ENCODE measurements around the gene SLIT3. TPM values are rescaled to one million over a fixed set of nuclear protein-coding genes. Genes with fewer than 3 reads are reported as not detected.

SLIT3 gene
- total and polyA plus RNA-seq, 9 of the 15 experiments (the other 6 are each of a cell fraction or from before 2014, with no cell fraction given) = 0.01 to 0.04 TPM; not detected in 7

DNA sequence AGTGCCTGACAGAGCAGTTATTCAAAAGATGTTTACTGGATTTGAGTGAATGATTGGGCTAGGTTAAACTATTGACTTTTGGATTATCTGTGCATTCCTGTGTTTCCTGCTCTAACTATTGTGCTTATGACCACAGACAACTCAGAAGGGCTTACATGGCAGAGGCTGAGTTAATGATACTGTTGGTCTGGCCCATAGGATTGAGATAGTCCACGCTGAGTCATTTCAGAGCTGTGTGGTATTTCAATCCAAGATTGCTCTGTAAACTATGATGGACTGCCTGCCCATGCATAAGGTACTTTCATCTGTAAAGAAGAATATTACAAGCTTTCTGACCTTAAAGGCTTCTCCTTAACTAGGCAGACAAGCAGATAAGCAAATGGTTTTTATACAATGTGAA, 49.1 kb upstream of the SLIT3 start (continued):
- TF ChIP-seq ZBTB8A (IDR thresholded peaks at IDR 0.05; ENCODE audit: partially characterized antibody) (no peak), HSF4 (CRISPR knock-in tag; IDR thresholded peaks at IDR 0.05; ENCODE audit: borderline replicate concordance) (no peak)

DNA sequence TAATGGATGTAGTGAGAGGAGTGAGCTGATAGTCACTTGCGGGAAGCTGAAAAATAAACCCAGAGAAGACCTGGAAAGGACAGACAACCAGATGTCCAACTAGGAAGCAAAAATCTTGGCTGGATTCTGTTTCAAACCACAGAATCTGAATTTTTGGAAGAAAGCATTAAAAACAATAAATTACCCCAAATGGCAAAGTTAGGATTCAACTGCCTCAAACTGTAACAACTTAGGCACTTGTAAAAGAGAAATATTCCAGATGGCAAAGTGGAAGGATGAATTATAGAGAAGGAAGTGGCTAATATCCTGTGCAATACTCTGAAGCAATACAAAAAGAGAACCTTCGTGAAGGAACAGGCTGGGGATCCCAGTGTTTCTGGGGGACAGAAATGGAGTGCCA, 46.8 kb upstream of the SLIT3 start:
- TF ChIP-seq CBX1 (IDR thresholded peaks at IDR 0.05; ENCODE audit: low read depth) = no peak
- TF ChIP-seq ZNF3 (CRISPR knock-in tag; IDR thresholded peaks at IDR 0.05) = no peak
- no peak for TF ChIP-seq TFAM (CRISPR knock-in tag; conservative IDR thresholded peaks at IDR 0.05)
- TF ChIP-seq XRCC5 (IDR thresholded peaks at IDR 0.05; ENCODE audit: low read depth, low read length) = no peak
- TF ChIP-seq ZNF436 (CRISPR knock-in tag; IDR thresholded peaks at IDR 0.05) = no peak
- TF ChIP-seq ETV5 (CRISPR knock-in tag; IDR thresholded peaks at IDR 0.05; ENCODE audit: low read depth) = no peak
- TF ChIP-seq WHSC1 (IDR thresholded peaks at IDR 0.05; ENCODE audit: low read length) = no peak
- TF ChIP-seq, protein P1, sequence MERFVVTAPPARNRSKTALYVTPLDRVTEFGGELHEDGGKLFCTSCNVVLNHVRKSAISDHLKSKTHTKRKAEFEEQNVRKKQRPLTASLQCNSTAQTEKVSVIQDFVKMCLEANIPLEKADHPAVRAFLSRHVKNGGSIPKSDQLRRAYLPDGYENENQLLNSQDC (CRISPR knock-in tag; IDR thresholded peaks at IDR 0.05) = no peak
- no peak for TF ChIP-seq KAT7 (CRISPR knock-in tag; IDR thresholded peaks at IDR 0.05; ENCODE audit: borderline replicate concordance)
- Histone ChIP-seq H3K79me2 (ENCODE audit: control insufficient read depth, insufficient read depth, low read length) (no peaks in the 10 kb centered on the region), H3K9ac (ENCODE audit: insufficient read depth in 1 of 2, low read depth in 2 of 2, low read length in 2 of 2) (no peak overlapping the region), H3K9me1 (ENCODE audit: control insufficient read depth, insufficient read depth, low read length) (no peaks in the 10 kb centered on the region), H3K9me3 (replicated peaks; ENCODE audit: control insufficient read depth, insufficient read depth, low read depth, low read length) (no peaks in the 10 kb centered on the region), H4K20me1 (replicated peaks; ENCODE audit: control insufficient read depth, insufficient read depth, low read length) (no peaks in the 10 kb centered on the region), H3K36me3 (ENCODE audit: control insufficient read depth, insufficient read depth, low read length) (no peaks in the 10 kb centered on the region), H2AFZ (ENCODE audit: low read depth, low read length) (no peak overlapping the region), H3K27me3 (ENCODE audit: control insufficient read depth in 2 of 2, insufficient read depth in 2 of 2, low read length in 2 of 2) (no peaks in the 10 kb centered on the region), H3K4me3 (no peak overlapping the region), H3K4me2 (ENCODE audit: insufficient read depth, low read length) (no peak overlapping the region), H3K27ac (ENCODE audit: extremely low read depth, low read depth, low read length) (no peak overlapping the region), H3K4me1 (replicated peaks in 1 of 2; ENCODE audit: control insufficient read depth in 2 of 2, insufficient read depth in 2 of 2, low read length in 2 of 2) (no peaks in the 10 kb centered on the region)
- CTCF ChIA-PET (ENCODE audit: low intra/inter-chr PET ratio) = no interaction called here
- FAIRE-seq (no peak), ATAC-seq (no peak), DNase-seq (ENCODE audit: extremely low read depth in 1 of 4, low spot score in 3 of 4) (no peak)
- in situ Hi-C loops (cut with MboI) (no loop called here), intact Hi-C loops (cut with micrococcal nuclease) (no loop called here)
- no TSS peak for BruUV-seq (replicated peaks)
- 0% methylated on average over 2 of the region's 2 CpGs for WGBS (ENCODE audit: insufficient coverage, low coverage, missing lambda C conversion rate)
- POLR2A ChIA-PET = no interaction called here
